ENCODE data around the gene MTERF4. TPM values are rescaled to one million over a fixed set of nuclear protein-coding genes. Genes with fewer than 3 reads are reported as not detected.

Gene MTERF4
- polyA plus RNA-seq, 1 experiment: 30.9 TPM

GRCh38 chr2:241133436-241133820 is 31.3 kb upstream of the MTERF4 start:
- POLR2A ChIA-PET: no interaction called here

GRCh38 chr2:241132538-241133435 is 30.7 kb upstream of the MTERF4 start:
- no peak for TF ChIP-seq CTCF (IDR thresholded peaks at IDR 0.05; ENCODE audit: low read depth, low read length)
- H3K4me3 ChIP-seq (ENCODE audit: low read depth, low read length): no peak overlapping the region
- no peaks in the 10 kb centered on the region for H3K27me3 ChIP-seq (ENCODE audit: control insufficient read depth, insufficient read depth, low read length)
- H3K27ac ChIP-seq (ENCODE audit: low read depth, low read length): no peak overlapping the region
- DNase-seq (ENCODE audit: low read depth, low spot score): no peak
- no peaks in the 10 kb centered on the region for H3K9me3 ChIP-seq (ENCODE audit: control insufficient read depth, insufficient read depth, low read length)
- POLR2A ChIA-PET: no interaction called here
- CTCF ChIA-PET: interaction anchor here (0.8 kb wide), 1 partner anchor 43 kb away, joined by 7 read pairs; no protein-coding TSS in a partner anchor

More at GRCh38 chr2:241133436-241133820, 31.3 kb upstream of the MTERF4 start:
- Histone ChIP-seq H3K4me3 (ENCODE audit: low read depth, low read length) (no peak overlapping the region), H3K27ac (ENCODE audit: low read depth, low read length) (no peak overlapping the region), H3K27me3 (ENCODE audit: control insufficient read depth, insufficient read depth, low read length) (no peaks in the 10 kb centered on the region), H3K9me3 (ENCODE audit: control insufficient read depth, insufficient read depth, low read length) (no peaks in the 10 kb centered on the region)
- DNase-seq (ENCODE audit: low read depth, low spot score): no peak
- TF ChIP-seq CTCF (IDR thresholded peaks at IDR 0.05; ENCODE audit: low read depth, low read length): no peak
- CTCF ChIA-PET: no interaction called here

- ChIA-PET CTCF (interaction anchor here (0.8 kb wide), 1 partner anchor 42 kb away, joined by 7 read pairs; no protein-coding TSS in a partner anchor), POLR2A (no interaction called here)
- Histone ChIP-seq H3K4me3 (ENCODE audit: low read depth, low read length) (no peak overlapping the region), H3K27me3 (ENCODE audit: control insufficient read depth, insufficient read depth, low read length) (no peaks in the 10 kb centered on the region), H3K27ac (ENCODE audit: low read depth, low read length) (no peak overlapping the region), H3K9me3 (ENCODE audit: control insufficient read depth, insufficient read depth, low read length) (no peaks in the 10 kb centered on the region)
- no peak for DNase-seq (ENCODE audit: low read depth, low spot score)
- no peak for TF ChIP-seq CTCF (IDR thresholded peaks at IDR 0.05; ENCODE audit: low read depth, low read length)
Observed at GRCh38 chr2:241131531-241131930, 29.4 kb upstream of the MTERF4 start.

GRCh38 chr2:241130316-241130715 is 28.2 kb upstream of the MTERF4 start:
- DNase-seq (ENCODE audit: low read depth, low spot score): no peak
- Histone ChIP-seq H3K4me3 (ENCODE audit: low read depth, low read length) (no peak overlapping the region), H3K9me3 (ENCODE audit: control insufficient read depth, insufficient read depth, low read length) (no peaks in the 10 kb centered on the region; the same call in 1 of the 2 replicates), H3K27ac (ENCODE audit: low read depth, low read length) (no peak overlapping the region), H3K27me3 (ENCODE audit: control insufficient read depth, insufficient read depth, low read length) (no peaks in the 10 kb centered on the region)
- no peak for TF ChIP-seq CTCF (IDR thresholded peaks at IDR 0.05; ENCODE audit: low read depth, low read length)
- ChIA-PET POLR2A (no interaction called here), CTCF (interaction anchor here (1.1 kb wide), 1 partner anchor 52 kb away, joined by 5 read pairs; no protein-coding TSS in a partner anchor)
